Measurements from ENCODE around the gene ABCC6. TPM values are rescaled to one million over a fixed set of nuclear protein-coding genes. Genes with fewer than 3 reads are reported as not detected.

ABCC6 gene
- polyA plus RNA-seq, 1 of the 3 experiments (the other 2 are of a cell fraction), result 0.71 TPM

GRCh38 chr16:16158082-16158658 is 65.1 kb downstream of the ABCC6 start:
- no peak overlapping the region for H3K9ac ChIP-seq
- H3F3A ChIP-seq (replicated peaks; ENCODE audit: insufficient read depth), result no peaks in the 10 kb centered on the region
- H3K4me1 ChIP-seq (ENCODE audit: control insufficient read depth in 1 of 2, insufficient read depth in 2 of 2, low read depth in 1 of 2, low read length in 1 of 2), result no peaks in the 10 kb centered on the region; a peak in 1 of 4 replicates
- no peaks in the 10 kb centered on the region for H3K9me3 ChIP-seq
- ChIA-PET POLR2A (no interaction called here), CTCF (interaction anchor here (1.4 to 1.6 kb wide), 2 partner anchors 24 to 31 kb away, joined by 3 read pairs; no protein-coding TSS in a partner anchor)
- H4K20me1 ChIP-seq (ENCODE audit: insufficient read depth), result no peaks in the 10 kb centered on the region
- H3K4me2 ChIP-seq, result no peak overlapping the region
- no peak overlapping the region for H3K27ac ChIP-seq (ENCODE audit: low read depth in 2 of 2, low read length in 1 of 2)
- no peak for DNase-seq
- H3K36me3 ChIP-seq (replicated peaks in 1 of 2; ENCODE audit: control insufficient read depth in 1 of 2, insufficient read depth in 2 of 2, low read length in 1 of 2), result no peaks in the 10 kb centered on the region
- H2AFZ ChIP-seq (ENCODE audit: low read depth), result no peak overlapping the region
- H3K27me3 ChIP-seq (ENCODE audit: insufficient read depth), result no peaks in the 10 kb centered on the region
- no peaks in the 10 kb centered on the region for H3K79me2 ChIP-seq (ENCODE audit: insufficient read depth)
- WGBS (ENCODE audit: low lambda C conversion rate), result 69% methylated on average over 4 of the region's 4 CpGs
- TF ChIP-seq ELF1 (IDR thresholded peaks at IDR 0.05) (no peak), FOXM1 (IDR thresholded peaks at IDR 0.05; ENCODE audit: low read depth) (no peak), CHD2 (IDR thresholded peaks at IDR 0.05; ENCODE audit: low read length, partially characterized antibody) (no peak), TAF1 (IDR thresholded peaks at IDR 0.05; ENCODE audit: borderline replicate concordance, low read depth, low read length) (no peak), RCOR1 (IDR thresholded peaks at IDR 0.05; ENCODE audit: low read length) (no peak), NRF1 (IDR thresholded peaks at IDR 0.05; ENCODE audit: low read depth, low read length) (no peak), JUND (IDR thresholded peaks at IDR 0.05) (no peak), SMC3 (IDR thresholded peaks at IDR 0.05; ENCODE audit: low read depth, low read length) (no peak), IRF3 (IDR thresholded peaks at IDR 0.05; ENCODE audit: low read depth, low read length) (no peak), TCF12 (IDR thresholded peaks at IDR 0.05) (no peak), RFX5 (IDR thresholded peaks at IDR 0.05; ENCODE audit: low read length) (no peak), MEF2A (IDR thresholded peaks at IDR 0.05; ENCODE audit: borderline replicate concordance, low read depth) (no peak), RXRA (IDR thresholded peaks at IDR 0.05; ENCODE audit: borderline replicate concordance, low read depth) (no peak), PBX3 (IDR thresholded peaks at IDR 0.05) (no peak), SIN3A (IDR thresholded peaks at IDR 0.05; ENCODE audit: borderline replicate concordance, low read depth, low read length) (no peak), YY1 (IDR thresholded peaks at IDR 0.05; ENCODE audit: low read depth) (no peak), USF1 (IDR thresholded peaks at IDR 0.05; ENCODE audit: borderline replicate concordance, low read depth) (no peak), GATA2 (CRISPR knock-in tag; IDR thresholded peaks at IDR 0.05) (no peak)
- no peak overlapping the region for H3K4me3 ChIP-seq (ENCODE audit: low read depth in 2 of 2, low read length in 1 of 2)
- H3K9me2 ChIP-seq, result no peaks in the 10 kb centered on the region

Measured in SK-N-SH (cell line).